ENCODE data around the gene THAP8. TPM values are rescaled to one million over a fixed set of nuclear protein-coding genes. Genes with fewer than 3 reads are reported as not detected.
A peak's percentile ranks its signal among the peaks of the same experiment; 100 is the strongest.

Gene THAP8
- total RNA-seq, 4 donors from 2014 or later: 4.6 to 6.5 (median 6.2) TPM; not detected in 1

DNA sequence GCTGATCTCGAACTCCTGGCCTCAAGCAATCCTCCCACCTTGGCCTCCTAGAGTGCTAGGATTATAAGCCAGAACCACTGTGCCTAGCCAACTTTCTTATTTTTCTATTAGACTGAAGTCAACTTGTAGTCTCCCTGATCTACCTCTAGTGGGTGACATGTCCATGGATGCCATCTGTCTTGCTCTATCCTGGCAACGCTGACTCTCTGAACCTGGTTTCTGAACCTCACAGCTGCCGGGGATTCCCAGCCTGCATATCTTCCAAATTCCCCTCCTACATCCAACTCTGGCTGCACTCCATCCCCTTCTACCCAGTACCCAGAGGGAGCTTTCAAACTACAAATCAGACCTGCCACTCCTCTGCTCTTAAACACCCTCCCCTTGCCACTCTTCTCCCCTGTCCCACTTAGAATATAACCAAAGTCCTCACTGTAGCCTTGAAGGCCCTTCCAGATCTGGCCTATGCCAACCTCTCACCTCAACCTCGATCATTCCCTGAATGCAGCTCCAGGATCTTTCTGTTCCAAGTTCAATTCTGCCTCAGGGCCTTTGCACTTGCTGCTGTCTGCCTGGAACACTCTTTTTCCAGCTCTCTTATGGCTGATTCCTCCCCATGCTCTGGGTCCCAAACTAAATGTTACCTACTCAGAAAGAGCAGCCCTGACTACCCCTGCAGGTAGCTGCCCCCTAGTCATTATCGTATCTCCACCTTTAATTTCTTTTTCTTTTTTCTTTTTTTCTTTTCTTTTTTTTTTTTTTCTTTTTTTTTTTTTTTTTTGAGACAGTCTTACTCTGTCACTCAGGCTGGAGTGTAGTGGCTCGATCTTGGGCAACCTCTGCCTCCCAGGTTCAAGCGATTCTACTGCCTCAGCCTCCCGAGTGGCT is 23.6 kb downstream of the THAP8 start:
- no peaks in the 10 kb centered on the region for H3K9me3 ChIP-seq
- H3K27ac ChIP-seq: no peak overlapping the region
- H3K4me3 ChIP-seq: no peak overlapping the region
- H3K27me3 ChIP-seq: no peaks in the 10 kb centered on the region
- no peaks in the 10 kb centered on the region for H3K36me3 ChIP-seq
- no peaks in the 10 kb centered on the region for H3K4me1 ChIP-seq
- DNase-seq: no peak
- intact Hi-C loops (cut with DNase I; ENCODE audit: low total_unique reads): no loop called here
- TF ChIP-seq POLR2A (IDR thresholded peaks at IDR 0.05): no peak
- no peak for TF ChIP-seq CTCF (IDR thresholded peaks at IDR 0.05)

GRCh38 chr19:36028313-36029041 is 25.6 kb downstream of the THAP8 start:
- TF ChIP-seq POLR2A (IDR thresholded peaks at IDR 0.05): no peak
- no peak for TF ChIP-seq CTCF (IDR thresholded peaks at IDR 0.05)
- intact Hi-C loops (cut with DNase I; ENCODE audit: low total_unique reads): no loop called here
- Histone ChIP-seq H3K27me3 (no peaks in the 10 kb centered on the region), H3K27ac (peak overlapping the region in 1 of 2 donors; percentile 14), H3K9me3 (no peaks in the 10 kb centered on the region), H3K4me3 (no peak overlapping the region), H3K36me3 (no peaks in the 10 kb centered on the region), H3K4me1 (no peaks in the 10 kb centered on the region)
- DNase-seq: no peak

- H3K27me3 ChIP-seq: no peaks in the 10 kb centered on the region
- intact Hi-C loops (cut with DNase I; ENCODE audit: low total_unique reads): no loop called here
- TF ChIP-seq CTCF (IDR thresholded peaks at IDR 0.05): no peak
- TF ChIP-seq POLR2A (IDR thresholded peaks at IDR 0.05): no peak
- DNase-seq: no peak
- no peak overlapping the region for H3K27ac ChIP-seq
- no peaks in the 10 kb centered on the region for H3K9me3 ChIP-seq
- no peak overlapping the region for H3K4me3 ChIP-seq
- H3K4me1 ChIP-seq: no peaks in the 10 kb centered on the region
- H3K36me3 ChIP-seq: no peaks in the 10 kb centered on the region
Measured at GRCh38 chr19:36027696-36028095, 26.4 kb downstream of the THAP8 start.

GRCh38 chr19:36026091-36026876 is 27.8 kb downstream of the THAP8 start:
- H3K36me3 ChIP-seq: no peaks in the 10 kb centered on the region
- intact Hi-C loops (cut with DNase I; ENCODE audit: low total_unique reads): no loop called here
- no peak overlapping the region for H3K4me3 ChIP-seq
- no peaks in the 10 kb centered on the region for H3K9me3 ChIP-seq
- no peak for TF ChIP-seq CTCF (IDR thresholded peaks at IDR 0.05)
- no peaks in the 10 kb centered on the region for H3K4me1 ChIP-seq
- DNase-seq: no peak
- H3K27me3 ChIP-seq: no peaks in the 10 kb centered on the region
- H3K27ac ChIP-seq: no peak overlapping the region

Measured in uterus (tissue), 4 donors.